ENCODE data around the gene VAV2.
"Not testable (repeated sequence)": the region's sequence is repeated elsewhere in the genome, so short reads cannot be mapped to it uniquely, and the experiment has no call there.

VAV2 gene

DNA sequence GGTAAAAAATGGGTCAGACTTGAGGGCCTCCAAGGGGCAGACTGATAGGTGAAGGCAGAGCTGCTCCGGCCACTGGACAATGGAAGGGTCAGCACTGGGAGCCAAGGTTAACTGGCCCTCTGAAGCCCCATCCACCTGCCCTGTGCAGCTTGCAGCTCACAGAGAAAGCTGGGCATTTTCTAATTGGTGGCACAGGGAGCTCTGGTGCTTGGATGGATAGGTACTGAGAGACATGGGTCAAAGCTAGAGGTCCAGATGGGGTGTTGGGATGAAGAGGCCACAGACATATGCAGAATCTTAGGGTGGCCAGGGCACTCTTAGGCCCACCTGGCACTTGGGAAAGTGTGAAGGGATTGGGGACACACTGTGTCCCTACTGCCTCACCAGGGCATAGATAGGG is 224.5 kb downstream of the VAV2 start:
- Histone ChIP-seq H3K4me1 (no peaks in the 10 kb centered on the region), H3K9ac (no peak overlapping the region), H3K27ac (no peak overlapping the region), H4K20me1 (peaks cover 0 to 5% (median 0%) of the 10 kb centered on the region in 11 experiments; a peak in 2 of 22 replicates), H3K4me3 (0 out of 20 replicates have a peak overlapping the region, but pooled peaks of 2 of the 10 experiments have one; percentile 8 to 25), H3K4me2 (no peak overlapping the region), H3K27me3 (no peaks in the 10 kb centered on the region), H3K36me3 (peaks cover 51 to 96% (median 74%) of the 10 kb centered on the region in 11 experiments), H3K9me3 (replicated peaks in 1 of 11) (peaks cover 20 to 28% (median 23%) of the 10 kb centered on the region in 11 experiments)
- TF ChIP-seq Cebpa-rat (IDR thresholded peaks at IDR 0.05): no peak

- Histone ChIP-seq H3K9me3 (replicated peaks in 1 of 11) (peaks cover 20 to 28% (median 23%) of the 10 kb centered on the region in 11 experiments), H3K36me3 (peaks cover 48 to 92% (median 74%) of the 10 kb centered on the region in 11 experiments), H3K27me3 (no peaks in the 10 kb centered on the region), H3K4me3 (0 out of 20 replicates have a peak overlapping the region, but pooled peaks of 2 of the 10 experiments have one; percentile 8 to 25), H3K4me2 (no peak overlapping the region), H3K9ac (no peak overlapping the region), H3K4me1 (no peaks in the 10 kb centered on the region), H3K27ac (no peak overlapping the region), H4K20me1 (peaks cover 0 to 1% (median 0%) of the 10 kb centered on the region in 11 experiments; a peak in 1 of 22 replicates)
- no peak for TF ChIP-seq Cebpa-rat (IDR thresholded peaks at IDR 0.05)
Observed at GRCh38 chr9:133767008-133767407, 225.1 kb downstream of the VAV2 start.

GRCh38 chr9:133766234-133766633 is 225.9 kb downstream of the VAV2 start:
- Histone ChIP-seq H3K9me3 (replicated peaks in 1 of 11) (peaks cover 20 to 28% (median 23%) of the 10 kb centered on the region in 11 experiments), H3K36me3 (peaks cover 51 to 92% (median 78%) of the 10 kb centered on the region in 11 experiments)
- H4K20me1 ChIP-seq, H3K27me3 ChIP-seq, H3K27ac ChIP-seq, H3K4me1 ChIP-seq, H3K4me3 ChIP-seq, H3K4me2 ChIP-seq, H3K9ac ChIP-seq: not testable (repeated sequence)

GRCh38 chr9:133763272-133764183 is 228.6 kb downstream of the VAV2 start:
- no peaks in the 10 kb centered on the region for H3K27me3 ChIP-seq
- TF ChIP-seq Cebpa-rat (IDR thresholded peaks at IDR 0.05): no peak
- no peak overlapping the region for H3K4me3 ChIP-seq
- H3K4me1 ChIP-seq: peaks cover 0 to 2% (median 0%) of the 10 kb centered on the region in 10 experiments; a peak in 5 of 20 replicates
- H3K36me3 ChIP-seq: peaks cover 45 to 69% (median 59%) of the 10 kb centered on the region in 11 experiments
- H3K4me2 ChIP-seq: no peak overlapping the region
- H4K20me1 ChIP-seq: no peaks in the 10 kb centered on the region; a peak in 1 of 22 replicates
- H3K9ac ChIP-seq: no peak overlapping the region
- no peak overlapping the region for H3K27ac ChIP-seq
- peaks cover 19 to 25% (median 20%) of the 10 kb centered on the region in 11 experiments for H3K9me3 ChIP-seq (replicated peaks in 1 of 11)

DNA sequence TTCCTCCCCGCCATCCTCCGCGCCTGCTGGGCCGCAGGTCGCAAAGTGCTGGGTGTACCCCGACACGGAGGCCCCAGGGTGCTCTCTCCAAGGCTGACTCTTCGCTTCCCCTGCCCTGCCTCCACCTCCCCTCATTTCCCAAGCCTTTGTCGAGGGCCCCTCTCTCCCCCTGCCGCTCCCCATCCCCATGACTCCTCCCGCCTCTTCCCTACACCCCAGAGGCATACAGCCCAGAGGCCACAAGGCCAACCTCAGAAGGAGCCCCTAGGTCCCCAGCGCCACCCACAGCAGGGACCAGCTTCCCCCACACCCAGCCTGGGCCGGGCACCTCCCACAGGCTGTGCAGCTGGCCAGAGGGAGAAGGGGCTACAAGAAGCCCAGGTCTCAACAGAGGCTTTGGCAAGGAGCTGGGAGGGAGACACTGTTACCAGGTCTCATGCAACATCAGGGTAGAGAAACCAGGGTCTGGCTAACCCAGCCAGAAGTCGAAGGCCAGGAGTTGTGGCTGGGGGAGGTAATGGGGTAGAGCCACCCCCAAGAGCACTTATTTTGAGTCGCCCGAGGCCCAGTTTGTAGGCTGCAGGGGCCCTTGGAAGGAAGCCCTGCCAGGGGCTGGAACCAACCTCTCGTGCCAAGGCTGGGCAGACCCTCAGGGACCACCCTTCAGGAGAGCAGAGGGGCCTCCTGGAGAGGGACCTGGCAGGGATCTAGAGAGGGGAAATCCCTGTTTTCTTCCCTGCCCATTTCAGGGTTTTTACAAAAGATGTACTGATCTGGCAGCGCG is 229.4 kb downstream of the VAV2 start:
- Histone ChIP-seq H3K36me3 (peaks cover 36 to 60% (median 50%) of the 10 kb centered on the region in 11 experiments), H3K4me1 (peaks cover 0 to 8% (median 0%) of the 10 kb centered on the region in 10 experiments; a peak in 8 of 20 replicates), H3K9me3 (replicated peaks in 1 of 11) (peaks cover 10 to 17% (median 11%) of the 10 kb centered on the region in 11 experiments), H3K4me2 (no peak overlapping the region), H3K9ac (no peak overlapping the region), H3K27me3 (no peaks in the 10 kb centered on the region), H3K27ac (no peak overlapping the region), H4K20me1 (no peaks in the 10 kb centered on the region; a peak in 1 of 22 replicates), H3K4me3 (no peak overlapping the region)
- no peak for TF ChIP-seq Cebpa-rat (IDR thresholded peaks at IDR 0.05)

DNA sequence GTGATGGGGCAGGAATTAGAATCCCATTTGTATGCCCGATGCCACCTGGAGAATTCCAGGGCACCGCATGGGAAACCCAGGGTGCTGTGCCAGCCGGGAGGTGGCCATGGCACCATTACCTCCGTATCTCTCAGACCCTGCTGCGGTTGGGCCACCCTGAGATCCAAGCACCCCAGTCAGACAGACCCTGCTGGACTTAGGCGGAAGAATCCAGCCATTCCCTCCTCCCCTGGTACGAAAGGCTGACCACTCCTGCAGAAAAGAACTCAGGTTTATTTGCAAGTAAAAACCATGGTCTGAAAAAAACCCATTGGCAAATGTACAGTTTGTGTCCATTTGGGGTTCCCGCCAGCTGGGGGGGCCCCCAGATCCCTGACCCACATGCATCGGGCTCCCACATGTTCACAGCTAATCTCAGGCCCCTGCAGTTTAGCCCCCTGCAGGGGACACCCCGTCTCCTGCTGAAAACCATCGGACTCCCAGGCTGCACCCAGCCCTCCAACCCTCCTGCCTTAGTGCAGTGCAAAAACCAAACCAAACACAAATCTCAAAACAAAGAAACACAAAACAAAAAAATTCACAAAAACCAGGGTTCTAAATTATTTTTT is 230.4 kb downstream of the VAV2 start:
- TF ChIP-seq Cebpa-rat (IDR thresholded peaks at IDR 0.05): no peak
- Histone ChIP-seq H3K4me1 (peaks cover 0 to 9% (median 3%) of the 10 kb centered on the region in 10 experiments; a peak in 8 of 20 replicates), H3K27me3 (no peaks in the 10 kb centered on the region), H3K9ac (no peak overlapping the region), H3K36me3 (peaks cover 27 to 51% (median 41%) of the 10 kb centered on the region in 11 experiments), H3K4me3 (no peak overlapping the region), H4K20me1 (no peaks in the 10 kb centered on the region; a peak in 1 of 22 replicates), H3K9me3 (replicated peaks in 1 of 11) (peaks cover 1 to 7% (median 2%) of the 10 kb centered on the region in 11 experiments; a peak in 20 of 22 replicates), H3K4me2 (no peak overlapping the region), H3K27ac (no peak overlapping the region)

DNA sequence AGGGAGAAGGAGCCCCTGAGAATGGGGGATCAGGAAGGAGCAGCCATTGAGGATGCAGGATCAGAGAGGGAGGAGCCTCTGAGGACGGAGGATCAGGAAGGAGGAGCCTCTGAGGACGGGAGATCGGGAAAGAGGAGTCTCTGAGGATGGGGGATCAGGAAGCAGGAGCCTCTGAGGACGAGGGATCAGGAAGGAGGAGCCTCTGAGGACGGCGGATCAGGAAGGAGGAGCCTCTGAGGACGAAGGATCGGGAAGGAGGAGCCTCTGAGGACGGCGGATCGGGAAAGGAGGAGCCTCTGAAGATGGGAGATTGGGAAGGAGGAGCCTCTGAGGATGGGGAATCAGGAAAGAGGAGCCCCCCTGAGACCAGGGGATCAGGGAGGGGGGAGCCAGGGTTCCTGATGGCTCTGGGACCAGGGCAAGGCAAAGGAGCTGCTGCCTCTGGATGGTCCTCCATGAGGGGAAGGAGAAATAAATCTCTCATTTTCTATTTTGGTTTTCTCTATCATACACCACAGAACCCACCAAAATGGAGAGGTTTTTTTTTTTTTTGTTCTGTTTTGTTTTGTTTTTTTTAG is 231.3 kb downstream of the VAV2 start:
- Histone ChIP-seq H3K27ac (no peak overlapping the region), H3K9me3 (replicated peaks in 1 of 11) (peaks cover 0 to 4% (median 0%) of the 10 kb centered on the region in 11 experiments; a peak in 3 of 22 replicates), H3K4me1 (peaks cover 0 to 9% (median 3%) of the 10 kb centered on the region in 10 experiments; a peak in 8 of 20 replicates), H3K36me3 (peaks cover 23 to 42% (median 37%) of the 10 kb centered on the region in 11 experiments; a peak in 21 of 22 replicates), H4K20me1 (no peaks in the 10 kb centered on the region; a peak in 1 of 22 replicates), H3K27me3 (no peaks in the 10 kb centered on the region), H3K4me2 (no peak overlapping the region), H3K4me3 (no peak overlapping the region), H3K9ac (no peak overlapping the region)
- TF ChIP-seq Cebpa-rat (IDR thresholded peaks at IDR 0.05): no peak

- no peaks in the 10 kb centered on the region; a peak in 1 of 22 replicates for H4K20me1 ChIP-seq
- H3K36me3 ChIP-seq: peaks cover 17 to 33% (median 28%) of the 10 kb centered on the region in 11 experiments; a peak in 21 of 22 replicates
- H3K4me1 ChIP-seq: peaks cover 4 to 14% (median 7%) of the 10 kb centered on the region in 10 experiments
- H3K4me2 ChIP-seq: no peak overlapping the region
- TF ChIP-seq Cebpa-rat (IDR thresholded peaks at IDR 0.05): no peak
- H3K9ac ChIP-seq: no peak overlapping the region
- H3K27ac ChIP-seq: no peak overlapping the region
- H3K27me3 ChIP-seq: no peaks in the 10 kb centered on the region
- no peak overlapping the region for H3K4me3 ChIP-seq
- H3K9me3 ChIP-seq (replicated peaks in 1 of 11): no peaks in the 10 kb centered on the region; a peak in 1 of 22 replicates
Observed at GRCh38 chr9:133759946-133760345, 232.2 kb downstream of the VAV2 start.
